ENCODE data around the gene ATN1.

ATN1 gene

GRCh38 chr12:6946033-6946919, 18.5 kb downstream of the ATN1 start:
- peak; percentile 59 to 70 (median 63) for DNase-seq

- no peak for DNase-seq
These were observed 19.2 kb downstream of the ATN1 start for GRCh38 chr12:6946920-6947374.

DNA sequence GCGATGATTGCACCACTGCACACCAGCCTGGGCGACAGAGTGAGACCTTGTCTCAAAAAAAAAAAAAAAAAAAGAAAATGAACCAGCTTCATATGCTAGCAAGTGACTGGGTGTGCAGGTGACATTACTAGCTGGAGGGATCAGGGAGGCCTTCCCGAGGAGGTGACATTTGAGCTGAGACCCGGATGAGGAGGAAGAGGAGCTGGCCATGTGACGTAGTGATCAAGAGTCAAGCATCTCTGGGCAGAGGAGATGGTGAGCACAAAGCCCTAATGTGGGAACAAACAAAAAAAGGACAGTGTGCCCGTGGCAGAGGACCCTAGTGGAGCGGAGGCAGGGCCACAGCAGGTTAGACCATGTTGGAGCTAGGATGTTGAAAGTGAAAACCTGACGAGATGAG, 19.9 kb downstream of the ATN1 start:
- DNase-seq = no peak

GRCh38 chr12:6948873-6949594, 21.3 kb downstream of the ATN1 start:
- DNase-seq = peak in 1 of 5 donors; percentile 36

- peak in 1 of 5 donors; percentile 55 for DNase-seq
These were observed 22.6 kb downstream of the ATN1 start for GRCh38 chr12:6950401-6950801.

- DNase-seq = peak in 1 of 5 donors; percentile 68
These were observed 23.2 kb downstream of the ATN1 start, which contains the start of gene PTPN6 for GRCh38 chr12:6950811-6951540. Gene PTPN6, plus strand, starts transcription at chr12:6951356. Its CDS starts 157 bp downstream, at chr12:6951513.

- DNase-seq = peak in 2 of 5 donors; percentile 24 to 36
These were observed 23.9 kb downstream of the ATN1 start for GRCh38 chr12:6951551-6952120.

DNA sequence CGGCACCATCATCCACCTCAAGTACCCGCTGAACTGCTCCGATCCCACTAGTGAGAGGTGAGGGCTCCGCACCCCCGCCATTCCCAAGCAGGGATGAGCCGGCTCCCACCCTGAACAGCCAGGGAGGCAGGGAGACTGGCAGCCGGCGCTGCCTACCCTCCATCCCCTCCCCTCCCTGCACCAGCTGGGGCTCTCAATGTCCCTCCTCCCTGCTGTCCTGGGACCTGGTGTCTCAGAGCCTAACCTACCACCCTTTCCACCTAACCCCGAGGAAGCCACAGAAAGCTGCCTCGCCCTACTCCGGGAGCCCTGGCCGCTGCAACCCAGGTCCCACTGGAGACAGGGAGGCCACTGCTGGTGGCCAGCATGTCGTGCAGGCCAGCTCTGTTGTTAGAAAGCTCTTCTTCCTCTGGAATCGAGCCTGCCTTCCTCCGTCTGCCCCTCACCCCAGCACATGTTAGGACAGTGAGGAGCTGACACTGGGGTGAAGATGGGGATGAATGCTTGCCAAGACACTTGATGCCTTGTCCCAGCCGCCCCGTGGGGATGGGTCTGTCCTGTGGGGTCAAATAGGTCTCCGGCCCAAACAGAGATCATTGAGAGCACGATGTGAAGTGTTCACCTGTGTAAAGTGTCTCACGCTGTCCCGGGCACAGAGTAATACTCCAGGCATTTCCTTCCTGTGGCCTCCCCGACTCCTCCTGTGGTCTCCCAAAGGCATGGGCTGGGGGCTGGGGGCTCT, 24.5 kb downstream of the ATN1 start:
- peak in 1 of 5 donors; percentile 13 for DNase-seq

DNA sequence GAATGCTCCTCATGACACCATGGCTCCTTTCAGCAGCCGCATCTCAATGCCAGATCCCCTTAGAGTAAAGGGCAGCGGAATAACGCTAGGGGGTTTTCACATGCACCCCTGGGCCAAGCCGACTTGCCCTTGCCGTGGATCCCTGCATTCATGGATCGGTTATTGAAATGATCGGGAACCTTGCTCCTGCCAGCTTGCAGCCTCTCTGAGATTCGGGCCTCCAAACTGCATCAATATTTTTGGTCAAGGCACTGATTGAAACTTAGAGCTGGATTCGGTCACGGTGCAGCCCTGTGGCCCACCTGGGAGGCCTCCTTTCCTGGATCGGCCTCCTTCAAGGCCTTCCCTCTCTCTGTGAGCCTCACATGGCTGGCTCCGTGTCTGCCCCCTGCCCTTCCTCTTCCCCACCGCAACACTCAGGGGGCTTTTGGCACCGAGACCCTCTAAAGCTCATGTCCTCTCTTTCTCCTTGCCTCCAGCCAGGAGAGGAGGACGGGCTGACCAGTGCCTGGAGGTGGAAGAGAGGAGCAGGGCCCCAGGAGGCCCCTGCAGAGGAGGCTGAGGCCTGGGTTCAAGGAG, 25.2 kb downstream of the ATN1 start:
- no peak for DNase-seq

DNA sequence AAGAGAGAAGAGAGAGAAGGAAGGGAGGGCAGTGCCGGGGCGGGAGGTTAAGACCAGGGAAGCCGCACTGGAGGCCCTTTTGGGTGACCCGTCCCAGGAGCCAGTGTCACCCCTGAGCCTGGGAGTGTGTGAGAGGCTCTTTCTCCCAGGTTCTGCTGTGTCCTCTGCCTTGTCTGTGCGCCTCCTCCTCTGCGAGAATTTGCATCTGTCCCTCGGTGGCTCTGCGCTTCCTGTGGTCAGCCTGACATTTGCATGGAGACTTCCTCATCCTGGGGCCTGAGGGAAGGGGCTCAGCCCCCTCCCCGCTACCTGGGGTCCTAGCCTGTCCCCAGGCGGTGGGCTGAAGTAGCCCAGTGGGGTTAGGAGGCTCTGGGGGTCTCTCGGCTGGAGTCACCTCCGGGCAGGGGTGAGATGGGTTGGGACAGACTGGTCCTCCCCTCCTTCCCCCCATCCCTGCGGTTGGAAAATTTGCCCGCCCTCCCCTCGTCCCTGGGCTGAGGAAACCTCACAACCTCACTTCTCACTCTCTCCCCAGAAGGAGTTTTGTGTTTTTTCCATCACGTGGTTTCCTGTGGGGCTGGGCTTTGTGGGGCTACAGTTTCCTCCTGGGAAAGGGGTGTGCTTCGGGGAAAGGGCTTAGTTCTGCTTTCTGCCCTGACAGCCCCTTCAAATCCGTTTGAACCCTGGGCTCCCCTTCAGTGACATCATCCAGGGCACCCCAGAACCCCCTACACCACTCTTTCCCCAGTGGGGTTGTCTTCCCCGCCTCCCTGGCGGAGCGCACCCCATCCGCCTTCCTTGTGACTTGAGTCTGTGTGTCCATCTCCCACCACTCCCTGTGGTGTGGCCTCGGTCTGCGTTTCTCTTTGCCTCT, 25.9 kb downstream of the ATN1 start:
- peak; percentile 60 to 75 (median 73) for DNase-seq

DNA sequence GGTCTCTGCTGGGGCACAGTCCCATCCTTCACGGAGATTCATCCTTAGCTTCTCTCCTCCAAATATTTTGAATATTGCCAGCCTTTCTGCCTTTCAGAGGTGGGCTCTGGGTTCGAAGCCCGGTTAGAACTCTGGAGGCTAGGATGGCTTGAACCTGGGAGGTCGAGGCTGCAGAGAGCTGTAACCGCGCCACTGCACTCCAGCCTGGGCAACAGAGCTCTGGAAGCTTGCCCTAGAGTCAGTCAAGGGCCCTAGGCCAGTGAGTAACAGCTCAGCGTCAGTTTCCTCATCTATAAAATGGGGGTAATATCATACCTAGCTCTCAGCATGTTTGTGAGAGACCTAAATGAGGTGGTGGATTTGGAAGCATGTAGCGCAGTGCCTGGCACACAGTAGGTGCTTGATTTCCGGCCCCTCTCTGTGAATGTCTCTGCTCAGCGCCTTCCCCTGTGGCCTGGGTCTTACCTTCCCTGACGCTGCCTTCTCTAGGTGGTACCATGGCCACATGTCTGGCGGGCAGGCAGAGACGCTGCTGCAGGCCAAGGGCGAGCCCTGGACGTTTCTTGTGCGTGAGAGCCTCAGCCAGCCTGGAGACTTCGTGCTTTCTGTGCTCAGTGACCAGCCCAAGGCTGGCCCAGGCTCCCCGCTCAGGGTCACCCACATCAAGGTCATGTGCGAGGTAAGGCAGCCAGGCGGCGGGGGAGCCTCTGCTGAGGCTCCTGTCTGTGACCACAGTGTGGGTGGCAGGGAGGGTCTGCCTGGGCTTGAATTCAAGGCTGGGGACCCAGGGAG, 26.8 kb downstream of the ATN1 start:
- no peak for DNase-seq

- DNase-seq = no peak
These were observed 27.6 kb downstream of the ATN1 start for GRCh38 chr12:6955108-6956020.

DNA sequence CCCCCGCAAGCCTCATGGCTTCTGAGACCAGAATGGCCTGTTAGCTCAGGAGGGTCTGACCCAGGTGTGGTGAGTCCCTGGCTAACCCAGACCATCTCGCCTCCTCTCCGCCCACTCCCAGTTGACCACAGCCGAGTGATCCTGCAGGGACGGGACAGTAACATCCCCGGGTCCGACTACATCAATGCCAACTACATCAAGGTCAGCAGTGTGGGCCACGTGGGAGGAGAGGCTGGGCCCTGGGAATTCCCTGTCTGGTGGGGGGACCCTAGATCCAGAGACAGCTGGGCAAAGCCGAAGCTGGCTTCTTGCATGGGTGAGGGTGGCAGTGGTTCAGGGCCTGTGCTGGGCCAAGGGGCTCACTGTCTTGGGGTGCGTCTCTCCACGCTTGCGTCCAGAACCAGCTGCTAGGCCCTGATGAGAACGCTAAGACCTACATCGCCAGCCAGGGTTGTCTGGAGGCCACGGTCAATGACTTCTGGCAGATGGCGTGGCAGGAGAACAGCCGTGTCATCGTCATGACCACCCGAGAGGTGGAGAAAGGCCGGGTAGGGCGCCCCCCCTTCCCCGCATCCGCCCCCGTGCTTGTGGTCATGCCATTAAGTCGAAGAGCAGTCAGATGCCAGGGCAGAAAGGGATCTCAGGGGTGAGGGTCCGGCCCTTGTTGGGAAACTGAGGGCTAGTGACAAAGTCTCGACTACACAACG, 28.4 kb downstream of the ATN1 start:
- DNase-seq = no peak

DNA sequence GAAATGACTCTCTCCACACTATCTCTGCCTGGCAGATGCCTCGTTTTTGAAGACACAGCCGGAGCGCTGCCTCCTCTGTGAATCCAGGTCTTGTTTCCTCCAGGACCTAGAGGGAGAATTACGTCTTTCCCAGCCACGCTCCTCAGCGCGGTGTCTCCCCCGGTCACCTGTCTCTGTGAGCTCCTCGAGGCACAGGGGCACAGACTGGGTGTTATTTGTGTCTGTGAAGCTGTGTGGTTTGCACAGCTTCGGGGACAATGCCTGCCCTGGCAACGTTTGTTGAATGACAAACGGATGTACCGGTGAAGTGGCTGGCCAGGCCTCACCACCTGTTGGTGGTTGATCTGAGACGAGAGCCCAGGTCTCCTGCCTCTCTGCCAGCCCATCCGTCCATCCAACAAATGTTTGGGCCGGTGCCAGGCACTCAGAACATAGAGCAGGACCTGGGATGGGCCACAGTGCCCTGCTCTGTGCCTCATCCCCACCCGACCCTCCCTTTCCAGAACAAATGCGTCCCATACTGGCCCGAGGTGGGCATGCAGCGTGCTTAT, 29.5 kb downstream of the ATN1 start:
- DNase-seq = peak in 1 of 5 donors; percentile 47

GRCh38 chr12:6957741-6958608, 30.2 kb downstream of the ATN1 start:
- no peak for DNase-seq

GRCh38 chr12:6958609-6959057, 30.9 kb downstream of the ATN1 start:
- DNase-seq = no peak

Data from T-helper 1 cell (primary cell).